ENCODE data around the gene METAP1. TPM values are rescaled to one million over a fixed set of nuclear protein-coding genes. Genes with fewer than 3 reads are reported as not detected.

Gene METAP1
- total RNA-seq, 1 experiment from 2014 or later, result 63.5 TPM

GRCh38 chr4:98967786-98968329 lies 27.7 kb upstream of the METAP1 start:
- H3K56ac ChIP-seq (ENCODE audit: insufficient read length, low read depth, low read length), result no peak overlapping the region
- no peak overlapping the region for H2AK5ac ChIP-seq (ENCODE audit: insufficient read length, low read length)
- H2BK20ac ChIP-seq (ENCODE audit: low read depth, low read length, poor library complexity, severe bottlenecking), result no peak overlapping the region
- H3K23ac ChIP-seq (ENCODE audit: insufficient read length, low read depth, low read length), result no peak overlapping the region
- Mint-ChIP-seq H3K4me1 (peaks cover 15 to 16% of the 10 kb centered on the region in 2 experiments), H3K27ac (peak overlapping the region in 1 of 3 experiments; percentile 1; a peak in 1 of 7 replicates), H3K9me3 (peaks cover 0 to 2% of the 10 kb centered on the region in 2 experiments; a peak in 2 of 5 replicates), H3K4me3 (no peak overlapping the region), H3K36me3 (ENCODE audit: insufficient read depth in 1 of 3, low read depth in 3 of 3) (peaks cover 0 to 3% (median 3%) of the 10 kb centered on the region in 3 experiments; a peak in 2 of 7 replicates), H3K27me3 (ENCODE audit: low read depth) (no peaks in the 10 kb centered on the region; the same call in 1 of the 2 replicates)
- TF ChIP-seq CTCF (conservative IDR thresholded peaks at IDR 0.05), result no peak
- H2BK12ac ChIP-seq (ENCODE audit: insufficient read length, low read depth, low read length), result no peak overlapping the region
- H3K4ac ChIP-seq (ENCODE audit: low read depth, low read length), result no peak overlapping the region
- H3K18ac ChIP-seq (ENCODE audit: insufficient read length, low read depth, low read length), result no peak overlapping the region
- no peaks in the 10 kb centered on the region for H3K9me3 ChIP-seq (ENCODE audit: control insufficient read depth, low read depth, low read length)
- no peak for DNase-seq
- no peaks in the 10 kb centered on the region for H3K79me1 ChIP-seq (ENCODE audit: insufficient read depth, low read depth, low read length, poor library complexity, severe bottlenecking)
- H4K8ac ChIP-seq (replicated peaks; ENCODE audit: insufficient read length, low read depth, low read length), result no peak overlapping the region
- H4K5ac ChIP-seq (ENCODE audit: insufficient read length, low read depth, low read length), result no peak overlapping the region
- no peak overlapping the region for H4K91ac ChIP-seq (ENCODE audit: insufficient read length, low read depth, low read length)
- no peaks in the 10 kb centered on the region for H3K23me2 ChIP-seq (ENCODE audit: insufficient read length, low read depth, low read length, poor library complexity, severe bottlenecking)
- H3K27me3 ChIP-seq (ENCODE audit: insufficient read depth, low read length), result no peaks in the 10 kb centered on the region
- no peaks in the 10 kb centered on the region for H4K20me1 ChIP-seq (ENCODE audit: control insufficient read depth, insufficient read depth, insufficient read length)
- H2BK5ac ChIP-seq (ENCODE audit: insufficient read length, low read length), result no peak overlapping the region
- no CpG with 5 or more reads among the region's 3 CpGs for WGBS (ENCODE audit: extremely low coverage, insufficient read length, low lambda C conversion rate)
- no peak overlapping the region for H3K9ac ChIP-seq (ENCODE audit: extremely low read depth, insufficient read length, low read length)
- H3T11ph ChIP-seq (ENCODE audit: low read length), result no peak overlapping the region
- H2BK15ac ChIP-seq (ENCODE audit: low read depth, low read length), result no peak overlapping the region
- H3K27ac ChIP-seq (ENCODE audit: insufficient read length, low read depth, low read length), result no peak overlapping the region
- H2BK120ac ChIP-seq (ENCODE audit: low read depth, low read length, poor library complexity, severe bottlenecking), result no peak overlapping the region
- H3K79me2 ChIP-seq (ENCODE audit: insufficient read depth, low read length), result no peaks in the 10 kb centered on the region
- H3K14ac ChIP-seq (ENCODE audit: insufficient read depth, low read length), result no peak overlapping the region
- H3K4me2 ChIP-seq (ENCODE audit: insufficient read depth, insufficient read length, low read length), result no peak overlapping the region
- H3K4me1 ChIP-seq (ENCODE audit: insufficient read depth, low read length), result no peaks in the 10 kb centered on the region
- H2AFZ ChIP-seq (ENCODE audit: low read length), result no peak overlapping the region
